Left lung (tissue), 10 donors: ENCODE data around the gene AGK. TPM values are rescaled to one million over a fixed set of nuclear protein-coding genes. Genes with fewer than 3 reads are reported as not detected.
"Not testable (repeated sequence)": the region's sequence is repeated elsewhere in the genome, so short reads cannot be mapped to it uniquely, and the experiment has no call there.

Experiments
- ATAC-seq: fragments of 200-7000 bp; cut with Tn5 transposase; one replicate; pipeline ENCODE4 v1.9.1; 2020; ENCODE audit warnings: moderate library complexity
- DNase-seq, 4 donors: peaks; one replicate each; pipeline ENCODE4 v3.0.0-alpha.2; 2013 to 2020
- H3K27ac ChIP-seq, 2 donors: fragments of 200-600 bp; sonication (generic) in 1 of 2; one replicate each; pipeline versions ENCODE4 v1.5.0 to v1.8.0; 2020 to 2021
- H3K27me3 ChIP-seq, 2 donors: fragments of 200-600 bp; sonication (generic) in 1 of 2; one replicate each; pipeline versions ENCODE4 v1.5.0 to v1.8.0; 2020 to 2021
- H3K36me3 ChIP-seq, 2 donors: fragments of 200-600 bp; sonication (generic) in 1 of 2; one replicate each; pipeline versions ENCODE4 v1.5.0 to v1.8.0; 2020 to 2021
- H3K4me1 ChIP-seq, 2 donors: fragments of 200-600 bp; one replicate each; pipeline ENCODE4 v1.8.0; 2021
- H3K4me3 ChIP-seq, 2 donors: fragments of 200-600 bp; sonication (generic) in 1 of 2; one replicate each; pipeline versions ENCODE4 v1.5.0 to v1.8.0; 2020 to 2021; ENCODE audit warnings: mild to moderate bottlenecking in 1 of 2
- H3K9me3 ChIP-seq, 2 donors: fragments of 200-600 bp; sonication (generic) in 1 of 2; one replicate each; pipeline versions ENCODE4 v1.5.0 to v1.8.0; 2020 to 2021
- CTCF ChIP-seq, 2 donors: fragments of 200-600 bp; sonication (generic) in 1 of 2; IDR thresholded peaks; one replicate each; pipeline versions ENCODE4 v1.5.0 to v1.8.0; 2021; ENCODE audit warnings: antibody characterized with exemption in 2 of 2
- intact Hi-C, 2 donors: fragments of 100-400 bp; cut with DNase I; formaldehyde crosslinking; loops; one replicate each; pipeline versions ENCODE4 v1.11.2 to v1.14.2; 2022
- polyA plus RNA-seq, 6 donors: library from polyadenylated mRNA; unstranded; fragments of 120-200 nt; gene quantifications; one replicate each; pipeline ENCODE4 v1.2.1, GENCODE V29; 2013; ENCODE audit not compliant: insufficient read length in 6 of 6
- total RNA-seq, 2 donors: library from RNA; stranded (reverse); fragmentation: NEBNext Ultra II Directional; extraction: Animal tissue kit (Norgen Biotek cat#: 25700); gene quantifications; one replicate each; pipeline ENCODE4 v1.2.1, GENCODE V29; 2021
- donor health status: DM: no; HTN: yes; CAD: no.
- donor health status: DM: no; HTN: no; CAD: no.

Gene AGK
- total and polyA plus RNA-seq, 8 donors = 24.4 to 40.6 (median 36.8) TPM

- intact Hi-C loops = no loop called here
- Histone ChIP-seq H3K27ac (no peak overlapping the region), H3K4me1 (no peaks in the 10 kb centered on the region), H3K4me3 (no peak overlapping the region), H3K9me3 (peaks cover 0 to 42% of the 10 kb centered on the region in 2 donors), H3K36me3 (peaks cover 0 to 14% of the 10 kb centered on the region in 2 donors), H3K27me3 (no peaks in the 10 kb centered on the region)
- TF ChIP-seq CTCF (IDR thresholded peaks at IDR 0.05) = no peak
- ATAC-seq (no peak), DNase-seq (no peak)
Observed at GRCh38 chr7:141575164-141575563, 24.0 kb downstream of the AGK start.

GRCh38 chr7:141575654-141576448 is 24.6 kb downstream of the AGK start:
- no peak for DNase-seq

GRCh38 chr7:141577043-141577839 is 26.0 kb downstream of the AGK start:
- no peak for DNase-seq
- no peak for ATAC-seq
- Histone ChIP-seq H3K27me3 (no peaks in the 10 kb centered on the region), H3K27ac (no peak overlapping the region), H3K9me3 (peaks cover 0 to 46% of the 10 kb centered on the region in 2 donors), H3K4me3 (no peak overlapping the region), H3K4me1 (no peaks in the 10 kb centered on the region), H3K36me3 (peaks cover 0 to 14% of the 10 kb centered on the region in 2 donors)
- intact Hi-C loops = no loop called here
- no peak for TF ChIP-seq CTCF (IDR thresholded peaks at IDR 0.05)

More at GRCh38 chr7:141575654-141576448, 24.6 kb downstream of the AGK start:
- Histone ChIP-seq H3K36me3 (peaks cover 0 to 14% of the 10 kb centered on the region in 2 donors), H3K4me1 (no peaks in the 10 kb centered on the region), H3K4me3 (no peak overlapping the region), H3K9me3 (peaks cover 0 to 46% of the 10 kb centered on the region in 2 donors), H3K27me3 (no peaks in the 10 kb centered on the region), H3K27ac (no peak overlapping the region)
- intact Hi-C loops = no loop called here
- TF ChIP-seq CTCF (IDR thresholded peaks at IDR 0.05) = no peak
- no peak for ATAC-seq

- H3K36me3 ChIP-seq = peaks cover 0 to 14% of the 10 kb centered on the region in 2 donors
- DNase-seq, H3K4me1 ChIP-seq, H3K27ac ChIP-seq, ATAC-seq, H3K27me3 ChIP-seq, H3K4me3 ChIP-seq, intact Hi-C loops: not testable (repeated sequence)
- peaks cover 0 to 38% of the 10 kb centered on the region in 2 donors for H3K9me3 ChIP-seq
Observed at GRCh38 chr7:141579953-141580352, 28.7 kb downstream of the AGK start.

GRCh38 chr7:141582063-141582462 is 30.9 kb downstream of the AGK start:
- H3K4me1 ChIP-seq, intact Hi-C loops, H3K27me3 ChIP-seq, H3K36me3 ChIP-seq, ATAC-seq, H3K27ac ChIP-seq, H3K4me3 ChIP-seq, DNase-seq: not testable (repeated sequence)
- peaks cover 0 to 21% of the 10 kb centered on the region in 2 donors for H3K9me3 ChIP-seq

- Histone ChIP-seq H3K4me3 (no peak overlapping the region), H3K4me1 (peaks cover 0 to 8% of the 10 kb centered on the region in 2 donors), H3K27me3 (no peaks in the 10 kb centered on the region), H3K27ac (no peak overlapping the region), H3K36me3 (no peaks in the 10 kb centered on the region), H3K9me3 (peaks cover 0 to 7% of the 10 kb centered on the region in 2 donors)
- DNase-seq = no peak
- intact Hi-C loops = no loop called here
- ATAC-seq = no peak
- TF ChIP-seq CTCF (IDR thresholded peaks at IDR 0.05) = no peak
Observed at GRCh38 chr7:141584935-141585334, 33.7 kb downstream of the AGK start.
